Metanephros (tissue), 1 donor: ENCODE results near the gene HSPB1. TPM values are rescaled to one million over a fixed set of nuclear protein-coding genes. Genes with fewer than 3 reads are reported as not detected.

Experiments used
- total RNA-seq: library from RNA; depleted of rRNA; stranded (reverse); fragments of >200 nt; gene quantifications from one replicate; pipeline ENCODE4 v1.2.3, GENCODE V29; 2014

The HSPB1 gene
- total RNA-seq: 272 TPM

GRCh38 chr7:76302347-76303201, at the start of gene HSPB1:
HSPB1 (plus strand) TSS chr7:76302673; CDS start chr7:76302713, 40 bp downstream.

Other genes with a start within 250 kb of the HSPB1 start
- 1.5 TPM for gene SRRM3, start 100.8 kb upstream of the HSPB1 start, total RNA-seq
- 87.1 TPM for gene YWHAG, start 56.3 kb downstream of the HSPB1 start, total RNA-seq
- 3.7 TPM for gene SSC4D, start 107.0 kb downstream of the HSPB1 start, total RNA-seq
- gene ZP3, start 122.3 kb downstream of the HSPB1 start, total RNA-seq: 1.5 TPM
- gene DTX2, start 159.0 kb downstream of the HSPB1 start, total RNA-seq: 14.0 TPM
- gene UPK3B, start 207.9 kb downstream of the HSPB1 start, total RNA-seq: 1.6 TPM
- 0.53 TPM for gene SPDYE16, start 240.6 kb downstream of the HSPB1 start, total RNA-seq